ENCODE data around the gene ENGASE. TPM values are rescaled to one million over a fixed set of nuclear protein-coding genes. Genes with fewer than 3 reads are reported as not detected.

ENGASE gene
- total and polyA plus RNA-seq, 2 of the 8 experiments (the other 6 are each of a cell fraction or from before 2014, with no cell fraction given), result 9.3 to 36.1 TPM

DNA sequence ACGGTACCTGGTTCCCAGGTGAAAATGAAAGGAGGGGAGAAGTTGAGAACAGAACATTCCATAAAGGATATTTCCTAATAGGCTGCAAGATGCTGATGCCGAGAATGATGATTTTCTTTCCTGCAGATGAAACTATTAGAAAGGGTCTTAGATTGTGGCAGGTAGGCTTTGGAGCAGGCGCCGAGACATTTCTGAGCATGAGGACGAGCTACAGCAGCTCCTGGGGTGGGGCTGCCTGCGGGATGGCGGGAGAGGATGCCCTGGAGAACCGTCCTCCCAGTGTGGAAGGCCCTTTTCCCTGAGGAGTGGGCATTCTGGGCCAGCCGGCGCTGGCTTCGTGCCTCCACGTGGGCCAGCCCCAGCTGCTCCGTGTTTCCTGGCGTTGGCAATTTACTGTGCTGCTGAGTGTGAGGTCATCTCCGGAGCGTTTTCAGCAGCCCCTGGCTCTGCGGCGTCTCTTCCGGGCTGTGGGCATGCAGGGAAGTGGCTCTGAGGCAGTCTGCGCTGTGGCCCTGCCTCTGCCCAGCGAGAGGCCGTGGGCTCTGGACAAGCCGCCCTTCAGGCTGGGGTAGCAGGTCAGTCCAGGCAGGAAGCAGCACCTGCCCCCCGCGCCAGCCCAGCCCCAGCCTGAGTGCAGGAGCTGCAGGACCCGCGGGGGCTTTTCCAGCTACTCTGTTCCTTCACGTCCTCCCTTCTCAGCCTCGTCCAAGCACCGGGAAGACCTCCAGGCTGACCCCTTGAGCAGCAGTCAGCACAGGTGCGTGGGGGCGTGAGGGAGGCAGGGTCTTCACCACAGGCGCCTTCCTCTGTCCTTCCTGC, 12.2 kb downstream of the ENGASE start:
- Histone ChIP-seq H3K56ac (replicated peaks; ENCODE audit: insufficient read length, low read depth, low read length) (no peak overlapping the region), H4K5ac (ENCODE audit: insufficient read length, low read depth, low read length) (no peak overlapping the region), H3K36me3 (ENCODE audit: control insufficient read depth in 2 of 4, insufficient read depth in 4 of 4, low read length in 3 of 4) (peaks cover 0 to 10% (median 0%) of the 10 kb centered on the region in 4 experiments; a peak in 3 of 8 replicates), H2BK12ac (ENCODE audit: low read depth, low read length) (no peak overlapping the region), H3K4me3 (ENCODE audit: extremely low read depth in 1 of 4, insufficient read depth in 2 of 4, low read depth in 3 of 4, low read length in 4 of 4) (no peak overlapping the region), H3K9ac (replicated peaks in 1 of 4; ENCODE audit: extremely low read depth in 1 of 4, low read depth in 3 of 4, low read length in 3 of 4) (no peak overlapping the region), H4K8ac (ENCODE audit: extremely low read depth, insufficient read depth, low read length) (no peak overlapping the region), H3K9me3 (ENCODE audit: insufficient read depth in 2 of 2, low read depth in 1 of 2, low read length in 1 of 2) (no peaks in the 10 kb centered on the region), H2BK120ac (replicated peaks; ENCODE audit: low read depth, low read length) (no peak overlapping the region), H3K14ac (ENCODE audit: insufficient read length) (no peak overlapping the region), H2BK15ac (ENCODE audit: low read length) (no peak overlapping the region), H3K23ac (ENCODE audit: insufficient read length) (no peak overlapping the region), H2AK5ac (ENCODE audit: low read depth, low read length) (no peak overlapping the region), H4K20me1 (replicated peaks in 1 of 2; ENCODE audit: control insufficient read depth in 1 of 2, insufficient read depth in 2 of 2, low read length in 2 of 2) (peaks cover 6 to 10% of the 10 kb centered on the region in 2 experiments), H2BK20ac (ENCODE audit: low read length) (no peak overlapping the region), H3K79me2 (ENCODE audit: control insufficient read depth in 1 of 2, insufficient read depth in 2 of 2, low read length in 2 of 2) (no peaks in the 10 kb centered on the region), H3K79me1 (ENCODE audit: low read depth, low read length) (no peaks in the 10 kb centered on the region), H3K4me2 (ENCODE audit: insufficient read depth in 1 of 2, low read depth in 2 of 2, low read length in 2 of 2) (no peak overlapping the region), H2AFZ (ENCODE audit: low read length) (no peak overlapping the region), H3K23me2 (ENCODE audit: low read depth, low read length) (no peaks in the 10 kb centered on the region), H3K4ac (replicated peaks; ENCODE audit: insufficient read length, low read depth, low read length) (no peak overlapping the region), H3K27me3 (replicated peaks in 1 of 4; ENCODE audit: control insufficient read depth in 3 of 4, extremely low read depth in 1 of 4, insufficient read depth in 3 of 4, low read length in 3 of 4) (no peaks in the 10 kb centered on the region), H3K4me1 (replicated peaks in 1 of 4; ENCODE audit: control insufficient read depth in 3 of 4, insufficient read depth in 4 of 4, low read length in 3 of 4) (peaks cover 0 to 2% (median under 1%) of the 10 kb centered on the region in 4 experiments; a peak in 1 of 7 replicates), H3K27ac (ENCODE audit: low read depth, low read length) (no peak overlapping the region), H4K91ac (replicated peaks; ENCODE audit: insufficient read length, low read length) (no peak overlapping the region), H3K18ac (ENCODE audit: extremely low read depth, low read length) (no peak overlapping the region), H2BK5ac (ENCODE audit: low read depth, low read length) (no peak overlapping the region)
- CTCF ChIA-PET (ENCODE audit: partially characterized antibody), result interaction anchor here (0.6 to 11.5 kb wide), 57 partner anchors 9 to 608 kb away, joined by 3 to 291 read pairs (median 4); partner anchors contain the start of gene ENGASE
- POLR2A ChIA-PET (ENCODE audit: partially characterized antibody), result interaction anchor here (0.8 to 1.0 kb wide), 3 partner anchors 11 to 81 kb away, joined by 3 to 4 read pairs (median 3); no protein-coding TSS in a partner anchor
- no peak for FAIRE-seq
- no peak for DNase-seq (ENCODE audit: low read depth in 1 of 2, low spot score in 2 of 2)
- WGBS, 2 experiments (ENCODE audit: extremely low coverage in 1 of 2, insufficient coverage in 1 of 2, insufficient read length in 1 of 2, insufficient replicate concordance in 2 of 2, low coverage in 1 of 2, low lambda C conversion rate in 2 of 2, missing lambda C conversion rate in 1 of 2), result 92% methylated on average over 32 of the region's 33 CpGs; no CpG with 5 or more reads in 1 of the 2 experiments
- TF ChIP-seq RBBP5 (IDR thresholded peaks at IDR 0.05; ENCODE audit: borderline replicate concordance, low read depth, low read length) (no peak), BACH1 (IDR thresholded peaks at IDR 0.05; ENCODE audit: low read length) (no peak), EZH2 (IDR thresholded peaks at IDR 0.05; ENCODE audit: low read depth, low read length, severe bottlenecking) (no peak)
